Activated T-cell treated with anti-CD3 and anti-CD28 coated beads for 1 hour (primary cell): Measurements from ENCODE around the gene KIAA1549.
"Not testable (repeated sequence)": the region's sequence is repeated elsewhere in the genome, so short reads cannot be mapped to it uniquely, and the experiment has no call there.

Experiments
- DNase-seq: peaks from one replicate; pipeline ENCODE4 v3.0.0-alpha.2; 2020; ENCODE audit warnings: low read depth

KIAA1549 gene

DNA sequence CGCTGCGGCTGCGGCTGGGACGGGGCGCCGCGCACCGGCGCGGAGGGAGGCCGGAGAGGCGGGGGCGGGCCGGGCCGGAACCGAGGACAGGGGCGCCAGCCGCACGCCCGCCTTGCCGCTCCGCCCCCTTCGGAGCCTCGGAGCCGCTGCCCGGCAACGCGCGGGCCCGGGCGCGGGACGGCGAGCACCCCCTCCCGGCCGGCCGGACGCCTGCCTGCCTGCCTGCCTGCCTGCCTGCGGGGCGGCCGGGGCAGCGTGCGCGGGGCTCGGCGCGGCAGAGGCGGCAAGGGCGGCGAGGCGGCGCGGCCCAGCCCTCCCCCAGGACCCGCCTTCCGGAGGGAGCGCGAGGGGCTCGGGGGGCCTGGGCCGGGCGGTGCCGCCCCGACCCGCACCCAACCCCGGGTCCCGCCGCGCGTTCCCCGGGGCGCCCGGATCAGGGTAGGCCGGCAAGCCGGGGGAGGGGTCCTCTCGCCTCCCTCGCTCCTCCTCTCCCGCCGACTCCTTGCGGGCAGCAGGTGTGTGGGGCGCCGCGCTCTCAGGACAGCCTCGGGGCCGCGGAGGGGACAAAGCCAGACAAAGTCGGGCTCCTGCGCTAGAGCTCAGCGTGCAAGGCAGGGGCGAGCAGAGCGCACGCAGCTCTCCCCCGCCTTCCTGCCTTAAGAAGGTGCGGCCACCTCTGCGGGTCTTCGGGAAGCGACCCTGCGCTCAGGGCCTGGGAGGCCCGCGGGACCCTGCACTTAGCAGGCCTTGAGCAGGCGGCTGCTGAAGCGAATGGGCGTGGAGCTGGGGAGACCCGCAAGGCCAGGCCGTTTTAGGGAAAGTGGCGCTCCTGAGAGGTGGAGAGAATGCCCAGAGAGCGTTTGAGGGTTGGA, at the start of gene KIAA1549:
KIAA1549 (minus strand) TSS at position 58 of the 872 bp plus-strand sequence. CDS start 120 bp downstream, outside the sequence.
- peak; percentile 22 for DNase-seq

- no peak for DNase-seq
Observed at GRCh38 chr7:139029353-139029752, 48.2 kb upstream of the KIAA1549 start.

DNA sequence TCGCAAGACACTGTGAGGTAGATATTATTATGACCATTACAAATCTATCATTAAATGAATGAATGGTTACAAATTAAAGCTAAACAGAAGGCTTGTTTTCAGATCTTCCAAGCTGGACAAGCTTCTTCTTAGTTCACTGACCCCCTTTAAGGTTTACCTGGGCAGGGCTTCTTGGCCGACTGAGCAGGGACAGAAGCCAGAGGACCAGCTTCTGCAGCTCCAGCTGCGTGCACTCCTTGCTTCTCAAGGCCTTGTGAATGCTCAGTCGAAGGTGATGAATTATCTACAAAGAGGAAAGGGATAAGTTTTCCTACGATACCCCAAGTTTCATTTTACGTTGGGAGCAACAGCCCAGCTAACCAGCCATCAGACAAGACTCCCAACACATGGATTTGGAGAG, 45.4 kb upstream of the KIAA1549 start:
- DNase-seq = no peak

DNA sequence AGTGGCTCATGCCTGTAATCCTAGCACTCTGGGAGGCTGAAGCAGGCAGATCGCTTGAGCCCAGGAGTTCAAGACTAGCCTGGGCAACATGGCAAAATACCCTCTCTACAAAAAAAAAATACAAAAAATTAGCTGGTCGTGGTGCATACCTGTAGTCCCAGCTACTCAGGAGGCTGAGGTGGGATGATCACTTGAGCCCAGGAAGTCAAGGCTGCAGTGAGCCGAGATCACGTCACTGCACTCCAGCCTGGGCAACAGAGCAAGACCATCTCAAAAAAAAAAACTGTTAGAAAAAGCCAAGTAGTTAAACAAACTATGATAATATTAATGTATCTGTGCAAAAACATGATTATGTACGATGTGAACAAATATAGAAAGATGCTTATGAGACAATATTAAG, 44.7 kb upstream of the KIAA1549 start:
- DNase-seq = not testable (repeated sequence)

GRCh38 chr7:139023076-139023475, 41.9 kb upstream of the KIAA1549 start:
- DNase-seq = no peak

DNA sequence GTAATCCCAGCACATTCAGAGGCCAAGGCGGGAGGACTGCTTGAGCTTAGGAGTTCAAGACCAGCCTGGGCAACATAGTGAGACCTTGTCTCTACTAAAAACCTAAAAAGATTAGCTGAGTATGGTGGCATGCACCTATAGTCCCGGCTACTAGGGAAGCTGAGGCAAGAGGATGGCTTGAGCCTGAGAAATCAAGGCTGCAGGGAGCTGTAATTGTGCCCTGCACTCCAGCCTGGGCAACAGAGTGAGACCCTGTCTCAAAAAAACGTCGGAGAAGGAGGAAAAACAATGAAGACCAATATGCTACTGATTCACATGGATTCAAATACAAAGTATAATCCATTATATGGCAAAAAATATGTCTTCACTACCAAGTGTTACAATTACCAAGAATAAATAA, 41.1 kb upstream of the KIAA1549 start:
- no peak for DNase-seq

GRCh38 chr7:139018910-139019309, 37.7 kb upstream of the KIAA1549 start:
- no peak for DNase-seq

DNA sequence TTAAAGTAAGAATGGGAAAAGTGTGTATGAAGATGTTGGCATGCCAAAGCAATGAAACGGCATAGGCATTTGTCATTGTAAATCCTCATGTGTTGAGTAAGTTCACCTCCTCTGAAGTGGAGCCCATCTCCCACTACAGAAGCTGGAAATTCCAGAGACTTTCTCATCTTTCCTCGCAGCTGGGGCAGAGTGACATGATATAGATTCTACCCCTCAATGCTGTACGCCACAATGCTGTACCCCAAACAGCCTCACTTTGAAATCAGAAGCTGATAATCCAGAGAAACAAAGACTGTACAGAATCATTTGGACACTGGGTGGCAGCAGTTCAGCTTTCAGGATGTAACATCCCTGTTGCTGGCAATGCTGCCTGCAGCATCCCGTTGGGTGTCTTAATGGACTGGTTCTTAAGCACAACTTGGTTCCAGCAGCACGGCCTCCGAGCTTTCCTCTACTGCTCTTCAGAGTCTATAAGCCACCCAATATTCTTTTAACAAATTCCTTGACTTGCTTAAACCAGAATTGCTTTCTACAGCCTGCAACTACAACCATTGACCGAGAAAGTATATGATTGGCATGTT, 35.8 kb upstream of the KIAA1549 start:
- peak; percentile 44 for DNase-seq

- no peak for DNase-seq
Observed at GRCh38 chr7:139011373-139011772, 30.2 kb upstream of the KIAA1549 start.

GRCh38 chr7:139004321-139005090, 23.3 kb upstream of the KIAA1549 start:
- no peak for DNase-seq

DNA sequence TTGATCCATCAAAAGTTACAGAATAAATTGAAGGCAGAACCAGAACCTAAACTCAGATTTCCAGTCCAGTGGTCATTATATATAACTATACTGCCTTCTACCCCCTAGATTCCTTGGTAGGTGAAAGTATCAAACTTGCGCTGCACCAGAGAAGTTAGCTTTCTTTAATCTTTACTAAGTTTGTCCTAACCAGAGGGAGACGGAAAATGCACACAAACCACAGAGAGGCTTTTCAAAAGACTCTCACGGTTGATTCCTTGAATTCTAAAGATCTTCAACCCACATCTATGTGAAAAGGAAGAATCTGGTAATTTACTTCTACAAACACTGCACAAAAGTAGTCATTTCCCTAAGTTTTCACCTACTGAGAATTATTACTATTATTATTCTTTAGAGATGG, 18.2 kb upstream of the KIAA1549 start:
- DNase-seq = no peak

DNA sequence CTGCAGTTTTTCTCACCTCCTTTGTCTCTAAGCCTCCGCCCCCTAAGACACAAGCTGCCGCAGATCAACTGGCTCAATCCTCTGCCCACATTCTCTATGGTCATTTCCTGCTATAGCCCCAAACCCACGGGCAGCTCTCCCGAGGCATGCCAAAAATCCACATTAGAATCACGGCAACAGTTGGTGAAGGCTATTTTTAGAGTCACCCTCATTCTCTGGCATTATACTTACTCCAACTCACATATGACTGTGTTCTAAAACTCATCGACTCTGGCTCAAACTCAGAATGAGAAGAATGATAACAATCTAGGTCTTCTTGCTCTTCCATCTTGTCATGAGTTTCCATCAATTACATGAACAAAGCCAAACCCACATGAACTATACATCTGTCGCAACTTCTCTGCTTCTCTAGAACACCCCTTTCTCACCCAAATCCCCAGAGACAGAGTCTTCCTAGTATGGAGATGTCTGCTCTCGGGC, 10.9 kb upstream of the KIAA1549 start:
- no peak for DNase-seq

DNA sequence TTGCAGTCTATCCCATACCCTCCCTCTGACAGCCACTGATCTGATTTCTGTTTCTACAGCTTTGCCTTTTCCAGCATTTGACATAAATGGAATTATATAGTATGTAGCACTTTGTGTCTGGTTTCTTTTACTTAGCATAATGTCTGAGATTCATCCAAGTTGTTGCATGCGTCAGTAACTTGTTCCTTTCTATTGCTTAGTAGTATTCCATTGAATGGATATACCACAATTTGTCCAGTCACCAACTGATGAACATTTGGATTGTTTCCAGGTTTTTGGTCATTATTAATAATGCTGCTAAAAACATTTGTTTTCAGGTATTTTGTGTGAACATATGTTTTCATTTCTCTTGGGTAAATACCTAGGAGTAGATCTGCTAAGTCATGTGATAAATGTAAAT, 6.5 kb upstream of the KIAA1549 start:
- no peak for DNase-seq

GRCh38 chr7:138982204-138982623, 1.0 kb upstream of the KIAA1549 start:
- no peak for DNase-seq

GRCh38 chr7:138980563-138981291, 462 bp downstream of the KIAA1549 start:
- no peak for DNase-seq

- no peak for DNase-seq
Observed at GRCh38 chr7:138979988-138980562, 1.1 kb downstream of the KIAA1549 start.

- no peak for DNase-seq
Observed at GRCh38 chr7:138979226-138979979, 1.8 kb downstream of the KIAA1549 start.

DNA sequence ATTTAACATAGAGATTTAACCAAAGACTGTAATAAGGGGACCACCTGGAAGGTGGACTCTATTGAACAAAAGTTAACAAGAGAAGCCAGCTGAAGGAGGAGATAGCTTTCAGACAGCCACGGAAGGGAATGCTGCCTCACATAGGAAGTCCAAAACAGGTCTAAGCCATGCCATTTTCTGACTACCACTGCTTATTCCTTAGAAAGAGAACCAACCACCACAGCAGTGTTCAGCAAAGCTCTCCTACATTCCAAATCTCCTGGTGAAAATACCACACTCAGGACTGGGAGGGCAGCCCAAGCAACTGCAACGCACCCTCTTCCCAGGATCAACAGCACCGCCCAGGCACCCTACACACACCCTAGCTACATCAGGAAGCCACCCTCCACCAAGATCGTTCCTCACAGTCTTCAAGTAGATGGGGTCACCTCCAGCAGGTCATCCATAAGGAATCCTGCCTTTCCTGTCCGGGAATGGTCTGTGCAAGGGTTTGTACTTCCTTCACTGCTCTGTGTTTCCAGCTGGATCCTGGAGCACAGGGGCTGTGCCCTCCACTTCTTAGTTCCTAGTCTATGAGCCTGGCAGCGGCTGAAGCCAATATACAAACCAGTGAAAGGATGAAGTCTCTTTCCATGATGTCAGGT, 2.5 kb downstream of the KIAA1549 start:
- DNase-seq = no peak

DNA sequence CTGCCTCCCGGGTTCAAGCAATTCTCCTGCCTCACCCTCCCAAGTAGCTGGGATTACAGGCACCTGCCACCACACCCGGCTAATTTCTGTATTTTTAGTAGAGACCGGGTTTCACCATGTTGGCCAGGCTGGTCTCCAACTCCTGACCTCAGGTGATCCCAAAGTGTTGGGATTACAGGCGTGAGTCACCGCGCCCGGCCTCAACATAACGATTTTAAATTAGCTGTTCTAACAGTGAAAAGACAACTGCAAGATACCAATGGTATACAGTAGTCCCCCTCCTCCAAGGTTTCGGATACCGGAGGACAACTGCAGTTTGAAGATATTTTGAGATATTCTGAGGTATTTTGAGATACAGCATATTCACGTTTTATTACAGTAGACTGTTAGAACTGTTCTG, 5.0 kb downstream of the KIAA1549 start:
- not testable (repeated sequence) for DNase-seq
